Ishikawa (cell line): ENCODE results near the gene WASHC3.

Experiments
- CEBPB ChIP-seq: IDR thresholded peaks from 2 replicates; pipeline ENCODE4 v1.6.1; 2012
- CREB1 ChIP-seq: IDR thresholded peaks from 2 replicates; pipeline ENCODE4 v1.6.1; 2012; ENCODE audit warnings: low read depth
- EGR1 ChIP-seq: IDR thresholded peaks from 2 replicates; pipeline ENCODE4 v1.6.1; 2012
- EP300 ChIP-seq: IDR thresholded peaks from 2 replicates; pipeline ENCODE4 v1.6.1; 2012; ENCODE audit warnings: borderline replicate concordance
- FOXM1 ChIP-seq: IDR thresholded peaks from 2 replicates; pipeline ENCODE4 v1.6.1; 2012; ENCODE audit warnings: low read depth, borderline replicate concordance
- MAX ChIP-seq: IDR thresholded peaks from 2 replicates; pipeline ENCODE4 v1.6.1; 2012
- RAD21 ChIP-seq: IDR thresholded peaks from 2 replicates; pipeline ENCODE4 v1.6.1; 2012; ENCODE audit warnings: low read depth
- REST ChIP-seq: IDR thresholded peaks from 2 replicates; pipeline ENCODE4 v1.6.1; 2012; ENCODE audit warnings: low read depth, mild to moderate bottlenecking
- TAF1 ChIP-seq: IDR thresholded peaks from 2 replicates; pipeline ENCODE4 v1.6.1; 2012; ENCODE audit warnings: low read depth, mild to moderate bottlenecking
- TCF12 ChIP-seq: IDR thresholded peaks from 2 replicates; pipeline ENCODE4 v1.6.1; 2012; ENCODE audit warnings: low read depth
- TEAD4 ChIP-seq: IDR thresholded peaks from 2 replicates; pipeline ENCODE4 v1.6.1; 2012
- USF1 ChIP-seq: IDR thresholded peaks from 2 replicates; pipeline ENCODE4 v1.6.1; 2012
- YY1 ChIP-seq: IDR thresholded peaks from 2 replicates; pipeline ENCODE4 v1.6.1; 2012; ENCODE audit warnings: low read depth
- ZBTB7A ChIP-seq: IDR thresholded peaks from 2 replicates; pipeline ENCODE4 v1.6.1; 2012; ENCODE audit warnings: low read depth

GRCh38 chr12:102051431-102051965 is 10.3 kb downstream of the WASHC3 start:
- TF ChIP-seq TEAD4 (no peak), FOXM1 (no peak), EP300 (no peak), USF1 (no peak), TAF1 (no peak), ZBTB7A (no peak), REST (no peak), MAX (no peak), CEBPB (no peak), RAD21 (no peak), YY1 (no peak), CREB1 (no peak), TCF12 (no peak), EGR1 (no peak)
